Adrenal gland (tissue), 5 donors: ENCODE measurements around the gene UBAC2.

Experiments used
- POLR2A ChIP-seq, 2 donors: fragments of 450-650 bp; IDR thresholded peaks; one replicate each; pipeline ENCODE4 v1.6.1; 2017; ENCODE audit warnings: antibody characterized with exemption in 2 of 2, mild to moderate bottlenecking in 2 of 2, moderate library complexity in 1 of 2
- TF ChIP-seq, protein P1 (sequence below), 6 experiments: fragments of 450-650 bp in 4 of 6; fragments of 200-600 bp in 2 of 6; sonication (generic) in 1 of 6; IDR thresholded peaks; 1 replicate in 5 of 6; 2 replicates in 1 of 6; pipeline versions ENCODE4 v1.5.1 to v1.8.0; 2016 to 2021; ENCODE audit warnings: antibody characterized with exemption in 6 of 6, mild to moderate bottlenecking in 2 of 6, moderate library complexity in 1 of 6
- donor health status: DM: no; HTN: no; CAD: no.

- TF ChIP-seq, protein P1, sequence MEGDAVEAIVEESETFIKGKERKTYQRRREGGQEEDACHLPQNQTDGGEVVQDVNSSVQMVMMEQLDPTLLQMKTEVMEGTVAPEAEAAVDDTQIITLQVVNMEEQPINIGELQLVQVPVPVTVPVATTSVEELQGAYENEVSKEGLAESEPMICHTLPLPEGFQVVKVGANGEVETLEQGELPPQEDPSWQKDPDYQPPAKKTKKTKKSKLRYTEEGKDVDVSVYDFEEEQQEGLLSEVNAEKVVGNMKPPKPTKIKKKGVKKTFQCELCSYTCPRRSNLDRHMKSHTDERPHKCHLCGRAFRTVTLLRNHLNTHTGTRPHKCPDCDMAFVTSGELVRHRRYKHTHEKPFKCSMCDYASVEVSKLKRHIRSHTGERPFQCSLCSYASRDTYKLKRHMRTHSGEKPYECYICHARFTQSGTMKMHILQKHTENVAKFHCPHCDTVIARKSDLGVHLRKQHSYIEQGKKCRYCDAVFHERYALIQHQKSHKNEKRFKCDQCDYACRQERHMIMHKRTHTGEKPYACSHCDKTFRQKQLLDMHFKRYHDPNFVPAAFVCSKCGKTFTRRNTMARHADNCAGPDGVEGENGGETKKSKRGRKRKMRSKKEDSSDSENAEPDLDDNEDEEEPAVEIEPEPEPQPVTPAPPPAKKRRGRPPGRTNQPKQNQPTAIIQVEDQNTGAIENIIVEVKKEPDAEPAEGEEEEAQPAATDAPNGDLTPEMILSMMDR (IDR thresholded peaks at IDR 0.05) = no peak
- no peak for TF ChIP-seq POLR2A (IDR thresholded peaks at IDR 0.05)
Observed at GRCh38 chr13:99334221-99334620, 133.6 kb downstream of the UBAC2 start.
